Choroid plexus epithelial cell (primary cell): Measurements from ENCODE around the gene FUNDC2.
"Not testable (repeated sequence)": the region's sequence is repeated elsewhere in the genome, so short reads cannot be mapped to it uniquely, and the experiment has no call there.

Experiments
- DNase-seq: peaks from one replicate; pipeline ENCODE4 v3.0.0-alpha.2; 2010; ENCODE audit warnings: low read depth
- H3K4me3 ChIP-seq: 2 replicates; pipeline ENCODE4 v1.5.1; 2011; ENCODE audit warnings: low read depth, mild to moderate bottlenecking, control low read depth, low read length, moderate library complexity
- CTCF ChIP-seq: conservative IDR thresholded peaks from 2 replicates; pipeline ENCODE4 v1.5.1; 2011; ENCODE audit warnings: low read depth, mild to moderate bottlenecking, control low read depth, inconsistent platforms, low read length, moderate library complexity

FUNDC2 gene

GRCh38 chrX:155005190-155005589 is 21.5 kb upstream of the FUNDC2 start:
- H3K4me3 ChIP-seq: no peak overlapping the region
- no peak for TF ChIP-seq CTCF
- no peak for DNase-seq

GRCh38 chrX:155006379-155006778 is 20.3 kb upstream of the FUNDC2 start:
- not testable (repeated sequence) for DNase-seq, H3K4me3 ChIP-seq

- DNase-seq, H3K4me3 ChIP-seq: not testable (repeated sequence)
Observed at GRCh38 chrX:155006913-155007671, 19.6 kb upstream of the FUNDC2 start.

GRCh38 chrX:155008578-155008977 is 18.1 kb upstream of the FUNDC2 start:
- H3K4me3 ChIP-seq, DNase-seq: not testable (repeated sequence)

GRCh38 chrX:155009994-155010472 is 16.6 kb upstream of the FUNDC2 start:
- H3K4me3 ChIP-seq: no peak overlapping the region
- no peak for TF ChIP-seq CTCF
- no peak for DNase-seq

- no peak for DNase-seq
- H3K4me3 ChIP-seq: no peak overlapping the region
- no peak for TF ChIP-seq CTCF
Observed at GRCh38 chrX:155020591-155020990, 6.1 kb upstream of the FUNDC2 start.

- TF ChIP-seq CTCF: no peak
- no peak within 1 kb of the TSS for H3K4me3 ChIP-seq
- no peak for DNase-seq
Observed at GRCh38 chrX:155022585-155022984, 4.1 kb upstream of the FUNDC2 start, which contains the start of gene F8. Gene F8, minus strand, starts transcription at chrX:155022723. Its CDS starts 171 bp downstream, at chrX:155022552.

- DNase-seq: no peak
- H3K4me3 ChIP-seq: no peak overlapping the region
- TF ChIP-seq CTCF: no peak
Observed at GRCh38 chrX:155023907-155024833, 2.5 kb upstream of the FUNDC2 start.
